ENCODE results near the gene ACRV1. TPM values are rescaled to one million over a fixed set of nuclear protein-coding genes. Genes with fewer than 3 reads are reported as not detected.

ACRV1 gene
- total RNA-seq, 1 donor from 2014 or later, result 0.52 TPM

GRCh38 chr11:125667151-125667550, 13.5 kb downstream of the ACRV1 start:
- Histone ChIP-seq H3K9me3 (ENCODE audit: control insufficient read depth in 3 of 3, low read length in 3 of 3) (no peaks in the 10 kb centered on the region), H3K36me3 (ENCODE audit: control insufficient read depth in 3 of 3, insufficient read depth in 3 of 3, low read length in 3 of 3) (no peaks in the 10 kb centered on the region), H3K4me1 (ENCODE audit: control insufficient read depth in 3 of 3, insufficient read depth in 3 of 3, low read length in 3 of 3) (no peaks in the 10 kb centered on the region), H3K27me3 (ENCODE audit: control insufficient read depth in 3 of 3, insufficient read depth in 3 of 3, low read length in 3 of 3) (no peaks in the 10 kb centered on the region), H3K27ac (ENCODE audit: low read depth, low read length) (no peak overlapping the region), H3K4me3 (ENCODE audit: low read length in 3 of 3) (no peak overlapping the region), H3K9ac (ENCODE audit: low read depth in 1 of 3, low read length in 3 of 3) (no peak overlapping the region)

- Histone ChIP-seq H3K4me1 (ENCODE audit: control insufficient read depth in 3 of 3, insufficient read depth in 3 of 3, low read length in 3 of 3) (no peaks in the 10 kb centered on the region), H3K27ac (ENCODE audit: low read depth, low read length) (no peak overlapping the region), H3K4me3 (ENCODE audit: low read length in 3 of 3) (no peak overlapping the region), H3K36me3 (ENCODE audit: control insufficient read depth in 3 of 3, insufficient read depth in 3 of 3, low read length in 3 of 3) (no peaks in the 10 kb centered on the region), H3K9ac (ENCODE audit: low read depth in 1 of 3, low read length in 3 of 3) (no peak overlapping the region), H3K27me3 (ENCODE audit: control insufficient read depth in 3 of 3, insufficient read depth in 3 of 3, low read length in 3 of 3) (no peaks in the 10 kb centered on the region), H3K9me3 (ENCODE audit: control insufficient read depth in 3 of 3, low read length in 3 of 3) (no peaks in the 10 kb centered on the region)
These were observed 16.7 kb downstream of the ACRV1 start for GRCh38 chr11:125663910-125664309.

GRCh38 chr11:125662689-125663088, 18.0 kb downstream of the ACRV1 start:
- Histone ChIP-seq H3K4me3 (ENCODE audit: low read length in 3 of 3) (no peak overlapping the region), H3K27me3 (ENCODE audit: control insufficient read depth in 3 of 3, insufficient read depth in 3 of 3, low read length in 3 of 3) (no peaks in the 10 kb centered on the region), H3K9me3 (ENCODE audit: control insufficient read depth in 3 of 3, low read length in 3 of 3) (no peaks in the 10 kb centered on the region), H3K36me3 (ENCODE audit: control insufficient read depth in 3 of 3, insufficient read depth in 3 of 3, low read length in 3 of 3) (no peaks in the 10 kb centered on the region), H3K4me1 (ENCODE audit: control insufficient read depth in 3 of 3, insufficient read depth in 3 of 3, low read length in 3 of 3) (no peaks in the 10 kb centered on the region), H3K27ac (ENCODE audit: low read depth, low read length) (no peak overlapping the region), H3K9ac (ENCODE audit: low read depth in 1 of 3, low read length in 3 of 3) (no peak overlapping the region)

- Histone ChIP-seq H3K27me3 (ENCODE audit: control insufficient read depth in 3 of 3, insufficient read depth in 3 of 3, low read length in 3 of 3) (no peaks in the 10 kb centered on the region), H3K9me3 (ENCODE audit: control insufficient read depth in 3 of 3, low read length in 3 of 3) (no peaks in the 10 kb centered on the region), H3K36me3 (ENCODE audit: control insufficient read depth in 3 of 3, insufficient read depth in 3 of 3, low read length in 3 of 3) (no peaks in the 10 kb centered on the region), H3K9ac (ENCODE audit: low read depth in 1 of 3, low read length in 3 of 3) (no peak overlapping the region), H3K4me3 (ENCODE audit: low read length in 3 of 3) (no peak overlapping the region), H3K27ac (ENCODE audit: low read depth, low read length) (no peak overlapping the region), H3K4me1 (ENCODE audit: control insufficient read depth in 3 of 3, insufficient read depth in 3 of 3, low read length in 3 of 3) (no peaks in the 10 kb centered on the region)
These were observed 31.0 kb downstream of the ACRV1 start for GRCh38 chr11:125649465-125650166.

- H3K27me3 ChIP-seq (ENCODE audit: control insufficient read depth in 3 of 3, insufficient read depth in 3 of 3, low read length in 3 of 3), result no peaks in the 10 kb centered on the region
- H3K4me3 ChIP-seq (ENCODE audit: low read length in 3 of 3), result no peak overlapping the region
- no peaks in the 10 kb centered on the region for H3K36me3 ChIP-seq (ENCODE audit: control insufficient read depth in 3 of 3, insufficient read depth in 3 of 3, low read length in 3 of 3)
- no peak overlapping the region for H3K27ac ChIP-seq (ENCODE audit: low read depth, low read length)
- no peaks in the 10 kb centered on the region for H3K9me3 ChIP-seq (ENCODE audit: control insufficient read depth in 3 of 3, low read length in 3 of 3)
- no peaks in the 10 kb centered on the region for H3K4me1 ChIP-seq (ENCODE audit: control insufficient read depth in 3 of 3, insufficient read depth in 3 of 3, low read length in 3 of 3)
- H3K9ac ChIP-seq (ENCODE audit: low read depth in 1 of 3, low read length in 3 of 3), result no peak overlapping the region
These were observed 34.8 kb downstream of the ACRV1 start for GRCh38 chr11:125645871-125646270.

GRCh38 chr11:125638315-125638714, 42.3 kb downstream of the ACRV1 start:
- no peak overlapping the region for H3K27ac ChIP-seq (ENCODE audit: low read depth, low read length)
- no peak overlapping the region for H3K9ac ChIP-seq (ENCODE audit: low read depth in 1 of 3, low read length in 3 of 3)
- H3K27me3 ChIP-seq (ENCODE audit: control insufficient read depth in 3 of 3, insufficient read depth in 3 of 3, low read length in 3 of 3), result no peaks in the 10 kb centered on the region
- H3K4me1 ChIP-seq (ENCODE audit: control insufficient read depth in 3 of 3, insufficient read depth in 3 of 3, low read length in 3 of 3), result no peaks in the 10 kb centered on the region
- H3K36me3 ChIP-seq (ENCODE audit: control insufficient read depth in 3 of 3, insufficient read depth in 3 of 3, low read length in 3 of 3), result no peaks in the 10 kb centered on the region
- H3K9me3 ChIP-seq (ENCODE audit: control insufficient read depth in 3 of 3, low read length in 3 of 3), result no peaks in the 10 kb centered on the region
- H3K4me3 ChIP-seq (ENCODE audit: low read length in 3 of 3), result no peak overlapping the region

GRCh38 chr11:125637840-125638239, 42.8 kb downstream of the ACRV1 start:
- no peaks in the 10 kb centered on the region for H3K4me1 ChIP-seq (ENCODE audit: control insufficient read depth in 3 of 3, insufficient read depth in 3 of 3, low read length in 3 of 3)
- no peak overlapping the region for H3K9ac ChIP-seq (ENCODE audit: low read depth in 1 of 3, low read length in 3 of 3)
- no peak overlapping the region for H3K4me3 ChIP-seq (ENCODE audit: low read length in 3 of 3)
- no peaks in the 10 kb centered on the region for H3K9me3 ChIP-seq (ENCODE audit: control insufficient read depth in 3 of 3, low read length in 3 of 3)
- H3K36me3 ChIP-seq (ENCODE audit: control insufficient read depth in 3 of 3, insufficient read depth in 3 of 3, low read length in 3 of 3), result no peaks in the 10 kb centered on the region
- H3K27ac ChIP-seq (ENCODE audit: low read depth, low read length), result no peak overlapping the region
- H3K27me3 ChIP-seq (ENCODE audit: control insufficient read depth in 3 of 3, insufficient read depth in 3 of 3, low read length in 3 of 3), result no peaks in the 10 kb centered on the region

- Histone ChIP-seq H3K27me3 (ENCODE audit: control insufficient read depth in 3 of 3, insufficient read depth in 3 of 3, low read length in 3 of 3) (no peaks in the 10 kb centered on the region), H3K4me3 (ENCODE audit: low read length in 3 of 3) (no peak overlapping the region), H3K27ac (ENCODE audit: low read depth, low read length) (no peak overlapping the region), H3K36me3 (ENCODE audit: control insufficient read depth in 3 of 3, insufficient read depth in 3 of 3, low read length in 3 of 3) (peaks cover 0 to 3% (median 0%) of the 10 kb centered on the region in 3 donors), H3K9ac (ENCODE audit: low read depth in 1 of 3, low read length in 3 of 3) (no peak overlapping the region), H3K4me1 (ENCODE audit: control insufficient read depth in 3 of 3, insufficient read depth in 3 of 3, low read length in 3 of 3) (peaks cover 15 to 20% (median 17%) of the 10 kb centered on the region in 3 donors), H3K9me3 (ENCODE audit: control insufficient read depth in 3 of 3, low read length in 3 of 3) (no peaks in the 10 kb centered on the region)
These were observed 53.3 kb downstream of the ACRV1 start for GRCh38 chr11:125627236-125627910.

GRCh38 chr11:125626288-125626950, 54.2 kb downstream of the ACRV1 start:
- Histone ChIP-seq H3K9ac (ENCODE audit: low read depth in 1 of 3, low read length in 3 of 3) (peak overlapping the region; percentile 91 to 95 (median 94)), H3K4me1 (ENCODE audit: control insufficient read depth in 3 of 3, insufficient read depth in 3 of 3, low read length in 3 of 3) (peaks cover 15 to 20% (median 17%) of the 10 kb centered on the region in 3 donors), H3K27me3 (ENCODE audit: control insufficient read depth in 3 of 3, insufficient read depth in 3 of 3, low read length in 3 of 3) (no peaks in the 10 kb centered on the region), H3K9me3 (ENCODE audit: control insufficient read depth in 3 of 3, low read length in 3 of 3) (no peaks in the 10 kb centered on the region), H3K36me3 (ENCODE audit: control insufficient read depth in 3 of 3, insufficient read depth in 3 of 3, low read length in 3 of 3) (peaks cover 0 to 8% (median 5%) of the 10 kb centered on the region in 3 donors), H3K4me3 (ENCODE audit: low read length in 3 of 3) (peak overlapping the region; percentile 95 to 96 (median 95)), H3K27ac (ENCODE audit: low read depth, low read length) (peak overlapping the region; percentile 89)
